K562 (cell line): ENCODE data around the gene C7orf57. TPM values are rescaled to one million over a fixed set of nuclear protein-coding genes. Genes with fewer than 3 reads are reported as not detected.

Source experiments
- ATAC-seq: fragments of 200-7000 bp; cut with Tn5 transposase; 3 replicates; pipeline ENCODE4 v1.9.1; 2020; ENCODE audit warnings: moderate library complexity
- BruUV-seq: library from RNA; stranded (reverse); fragments of 400-500 nt; replicated peaks from 2 replicates; lab custom pipeline; 2021; lab: Mats Ljungman, UMichigan
- CTCF ChIA-PET: fragments of 300-600 bp; formaldehyde crosslinking; extraction: SDS; loops from one replicate; lab custom pipeline; 2021; ENCODE audit warnings: low intra/inter-chr PET ratio; lab: Yijun Ruan, JAX
- POLR2A ChIA-PET: fragments of 300-600, 350-650 bp; sonication (Branson Sonifier 250); formaldehyde crosslinking; extraction: SDS; loops from one replicate; lab custom pipeline; 2021; ENCODE audit warnings: antibody characterized with exemption, inconsistent platforms; lab: Yijun Ruan, JAX
- DNase-seq, 4 experiments: peaks; one replicate each; pipeline versions ENCODE4 v3.0.0 to v3.0.0-alpha.2; 2011 to 2018; ENCODE audit warnings: low spot score in 3 of 4, mixed read lengths in 3 of 4; ENCODE audit errors: extremely low read depth in 1 of 4
- FAIRE-seq: peaks from 2 replicates; lab custom pipeline; 2011; peaks lifted over from hg19 to GRCh38; lab: Jason Lieb, UNC
- H2AFZ ChIP-seq: 2 replicates; pipeline ENCODE4 v1.6.0; 2011; ENCODE audit warnings: low read depth, low read length, control low read depth, inconsistent platforms
- H3K27ac ChIP-seq: fragments of 200-600 bp; 3 replicates; pipeline ENCODE4 v1.8.0; 2011; ENCODE audit warnings: low read depth, mild to moderate bottlenecking, control low read depth, inconsistent platforms, low read length, moderate library complexity, mixed read lengths; ENCODE audit errors: extremely low read depth
- H3K27me3 ChIP-seq, 2 experiments: fragments of 300-600 bp in 1 of 2; 2 replicates in 1 of 2; 3 replicates in 1 of 2; pipeline versions ENCODE4 v1.6.0 to v1.8.0; 2011; ENCODE audit warnings: inconsistent platforms in 2 of 2, low read length in 2 of 2, mild to moderate bottlenecking in 1 of 2, mixed read lengths in 1 of 2, moderate library complexity in 1 of 2; ENCODE audit not compliant: control insufficient read depth in 2 of 2, insufficient read depth in 2 of 2
- H3K36me3 ChIP-seq: fragments of 300-600 bp; 3 replicates; pipeline ENCODE4 v1.8.0; 2011; ENCODE audit warnings: mild to moderate bottlenecking, low read length, inconsistent platforms; ENCODE audit not compliant: control insufficient read depth, insufficient read depth
- H3K4me1 ChIP-seq, 2 experiments: fragments of 200-600 bp in 1 of 2; replicated peaks in 1 of 2; 2 replicates in 1 of 2; 3 replicates in 1 of 2; pipeline versions ENCODE4 v1.5.1 to v1.8.0; 2011; ENCODE audit warnings: inconsistent platforms in 2 of 2, low read length in 2 of 2, mild to moderate bottlenecking in 1 of 2, mixed read lengths in 1 of 2, moderate library complexity in 1 of 2; ENCODE audit not compliant: control insufficient read depth in 2 of 2, insufficient read depth in 2 of 2
- H3K4me2 ChIP-seq: 2 replicates; pipeline ENCODE4 v1.6.1; 2011; ENCODE audit warnings: low read length, control low read depth, inconsistent platforms, mixed read lengths; ENCODE audit not compliant: insufficient read depth
- H3K4me3 ChIP-seq: fragments of 200-600 bp; sonication (generic), shearing (Covaris generic); 2 replicates; pipeline ENCODE4 v1.5.1; 2016; ENCODE audit warnings: control low read depth, inconsistent platforms
- H3K79me2 ChIP-seq: fragments of 200-600 bp; 3 replicates; pipeline ENCODE4 v1.8.0; 2011; ENCODE audit warnings: low read length, inconsistent platforms; ENCODE audit not compliant: control insufficient read depth, insufficient read depth
- H3K9ac ChIP-seq, 2 experiments: 2 replicates each; pipeline versions ENCODE4 v1.6.0 to v1.6.1; 2011; ENCODE audit warnings: low read depth in 2 of 2, low read length in 2 of 2, control low read depth in 1 of 2, inconsistent platforms in 1 of 2, mild to moderate bottlenecking in 1 of 2, mixed read lengths in 1 of 2; ENCODE audit not compliant: insufficient read depth in 1 of 2
- H3K9me1 ChIP-seq: one replicate; pipeline ENCODE4 v1.6.0; 2011; ENCODE audit warnings: inconsistent platforms, mild to moderate bottlenecking, low read length, moderate library complexity; ENCODE audit not compliant: control insufficient read depth, insufficient read depth
- H3K9me3 ChIP-seq: replicated peaks from 2 replicates; pipeline ENCODE4 v1.5.1; 2011; ENCODE audit warnings: low read depth, low read length, inconsistent platforms; ENCODE audit not compliant: control insufficient read depth, insufficient read depth
- H4K20me1 ChIP-seq: replicated peaks from 2 replicates; pipeline ENCODE4 v1.6.1; 2011; ENCODE audit warnings: low read length, inconsistent platforms, mixed read lengths; ENCODE audit not compliant: control insufficient read depth, insufficient read depth
- ASH1L ChIP-seq: fragments of 450-650 bp; IDR thresholded peaks from 2 replicates; pipeline ENCODE4 v1.6.1; 2018; ENCODE audit warnings: borderline replicate concordance, mild to moderate bottlenecking, low read depth; ENCODE audit not compliant: partially characterized antibody
- CBFA2T3 ChIP-seq: fragments of 450-650 bp; IDR thresholded peaks from 2 replicates; pipeline ENCODE4 v1.6.1; 2017
- CCAR2 ChIP-seq: fragments of 200-400 bp; formaldehyde crosslinking; IDR thresholded peaks from 2 replicates; pipeline ENCODE4 v1.6.1; 2017; ENCODE audit warnings: mild to moderate bottlenecking, low read depth, low read length
- ERF ChIP-seq: fragments of 450-650 bp; formaldehyde crosslinking; IDR thresholded peaks from 2 replicates; pipeline ENCODE4 v1.4.0; 2020; ENCODE audit warnings: mild to moderate bottlenecking, mixed read lengths
- HDAC6 ChIP-seq: IDR thresholded peaks from 2 replicates; pipeline ENCODE4 v1.6.1; 2012; ENCODE audit warnings: low read depth, mild to moderate bottlenecking, control low read depth, inconsistent platforms, low read length, moderate library complexity
- POLR2B ChIP-seq: fragments of 450-650 bp; IDR thresholded peaks from 2 replicates; pipeline ENCODE4 v1.6.1; 2018; ENCODE audit warnings: low read depth; ENCODE audit not compliant: partially characterized antibody
- RNF2 ChIP-seq: sonication (generic); IDR thresholded peaks from 2 replicates; pipeline ENCODE4 v1.6.1; 2016
- SOX6 ChIP-seq: fragments of 450-650 bp; IDR thresholded peaks from 2 replicates; pipeline ENCODE4 v1.6.1; 2014; ENCODE audit warnings: mild to moderate bottlenecking
- TCFL5 ChIP-seq: fragments of 250-450 bp; sonication (Bioruptor Pico); conservative IDR thresholded peaks from 2 replicates; pipeline ENCODE4 v1.6.1; 2021; ENCODE audit warnings: mild to moderate bottlenecking, moderate library complexity, matching md5 sums
- TEAD4 ChIP-seq, 2 experiments: sonication (generic) in 1 of 2; formaldehyde crosslinking in 1 of 2; IDR thresholded peaks; 2 replicates each; pipeline versions ENCODE4 v1.6.1 to v1.8.0; 2012 to 2022; ENCODE audit warnings: borderline replicate concordance in 1 of 2, inconsistent platforms in 1 of 2, low read length in 1 of 2, mild to moderate bottlenecking in 1 of 2, missing genetic modification reagents in 1 of 2
- ZNF217 ChIP-seq: sonication (generic); formaldehyde crosslinking; IDR thresholded peaks from 2 replicates; pipeline ENCODE4 v1.8.0; 2022; ENCODE audit warnings: mild to moderate bottlenecking, missing genetic modification reagents
- ZNF24 ChIP-seq: fragments of 450-650 bp; IDR thresholded peaks from 2 replicates; pipeline ENCODE4 v1.6.1; 2016
- ZNF79 ChIP-seq: fragments of 250-450 bp; sonication (Bioruptor Pico); IDR thresholded peaks from 2 replicates; pipeline ENCODE4 v1.4.0; 2020; ENCODE audit warnings: low read depth, mild to moderate bottlenecking, moderate library complexity
- WGBS: fragments of 100-300 bp; shearing (Covaris generic); methylation state at CpG from one replicate; pipeline ENCODE4 v1.1.6; 2016; ENCODE audit warnings: low coverage, mixed read lengths; ENCODE audit not compliant: insufficient coverage; ENCODE audit errors: missing lambda C conversion rate; 5-methylcytosine and 5-hydroxymethylcytosine counted together
- in situ Hi-C: fragments of 300-500 bp; cut with MboI; formaldehyde crosslinking; loops from 4 replicates; pipeline ENCODE4 v1.15.0; 2018; ENCODE audit warnings: inconsistent platforms, mixed read lengths
- intact Hi-C: fragments of 100-400 bp; cut with micrococcal nuclease; formaldehyde crosslinking; loops from 2 replicates; pipeline ENCODE4 v1.14.2; 2022
- polyA plus RNA-seq, 8 experiments: library from polyadenylated mRNA; depleted of rRNA in 4 of 8; stranded (reverse) in 5 of 8; unstranded in 3 of 8; fragments of >200 nt; fragmentation: Nextera tagmentation in 2 of 8; fragmentation: Illumina TruSeq in 1 of 8; extraction: Ambion mirVana in 2 of 8; extraction: Trizol in 1 of 8; gene quantifications; 2 replicates each; pipeline versions ENCODE4 v1.2.1 to v1.2.3, GENCODE V29; 2011 to 2014; ENCODE audit warnings: inconsistent platforms in 1 of 8, missing spikeins in 1 of 8
- total RNA-seq, 7 experiments: library from RNA; depleted of rRNA in 6 of 7; stranded (reverse); fragments of >200 nt in 6 of 7; fragmentation: Illumina TruSeq in 2 of 7; extraction: Trizol in 2 of 7; gene quantifications; 2 replicates each; pipeline versions ENCODE4 v1.2.1 to v1.2.3, GENCODE V29; 2011 to 2021; ENCODE audit warnings: low replicate concordance in 1 of 7
- TF ChIP-seq, protein P1 (sequence below): fragments of 450-650 bp; formaldehyde crosslinking; IDR thresholded peaks from 2 replicates; pipeline ENCODE4 v1.4.0; 2022; ENCODE audit warnings: missing genetic modification characterization
- TF ChIP-seq, protein P2 (sequence below), 2 experiments: fragments of 450-650 bp in 1 of 2; sonication (generic) in 1 of 2; formaldehyde crosslinking in 1 of 2; IDR thresholded peaks; 2 replicates each; pipeline versions ENCODE4 v1.7.1 to v1.9.0; 2016 to 2022; ENCODE audit warnings: inconsistent platforms in 1 of 2, mild to moderate bottlenecking in 1 of 2, missing genetic modification reagents in 1 of 2

C7orf57 gene
- total and polyA plus RNA-seq, 9 of the 15 experiments (the other 6 are each of a cell fraction or from before 2014, with no cell fraction given): not detected

DNA sequence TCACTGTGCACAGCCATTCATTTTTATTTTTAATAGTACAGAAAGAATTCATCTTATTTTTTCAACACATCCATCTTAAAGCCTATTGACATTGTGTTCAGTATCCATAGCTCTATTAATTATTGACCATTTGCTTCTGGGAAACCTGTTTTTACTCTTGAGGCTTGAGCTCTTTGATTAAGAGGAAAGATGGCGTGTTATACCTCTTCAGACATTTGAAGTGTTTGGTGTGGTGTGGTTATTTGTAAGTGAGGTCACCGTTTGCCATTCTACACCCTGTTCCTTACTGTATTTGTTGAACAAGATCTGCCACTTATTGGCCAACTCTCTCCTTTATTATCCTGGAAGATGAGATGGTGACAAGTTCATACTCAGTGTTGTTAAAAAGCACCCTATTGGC is 18.4 kb downstream of the C7orf57 start:
- Histone ChIP-seq H3K79me2 (no peaks in the 10 kb centered on the region), H2AFZ (no peak overlapping the region), H3K4me1 (no peaks in the 10 kb centered on the region), H4K20me1 (no peaks in the 10 kb centered on the region), H3K9me3 (no peaks in the 10 kb centered on the region), H3K36me3 (no peaks in the 10 kb centered on the region), H3K4me3 (no peak overlapping the region), H3K27ac (no peak overlapping the region), H3K9me1 (no peaks in the 10 kb centered on the region), H3K4me2 (no peak overlapping the region), H3K9ac (no peak overlapping the region), H3K27me3 (peaks cover 6 to 8% of the 10 kb centered on the region in 2 experiments; a peak in 3 of 5 replicates)
- no peak for FAIRE-seq
- 0% methylated on average over 2 of the region's 2 CpGs for WGBS
- intact Hi-C loops: no loop called here
- in situ Hi-C loops: no loop called here
- ChIA-PET POLR2A (no interaction called here), CTCF (no interaction called here)
- DNase-seq: no peak
- no peak for ATAC-seq
- no TSS peak for BruUV-seq
- TF ChIP-seq POLR2B (no peak), ASH1L (no peak), ZNF217 (no peak), CBFA2T3 (no peak), CCAR2 (no peak), SOX6 (no peak), TEAD4 (IDR thresholded peaks at IDR 0.05; ENCODE audit: low read length) (no peak), TEAD4 (CRISPR knock-in tag; IDR thresholded peaks at IDR 0.05; ENCODE audit: borderline replicate concordance) (no peak), ZNF24 (no peak), TCFL5 (CRISPR knock-in tag) (no peak), ERF (CRISPR knock-in tag) (no peak), HDAC6 (no peak), ZNF79 (CRISPR knock-in tag) (no peak), RNF2 (no peak)
- TF ChIP-seq, protein P1, sequence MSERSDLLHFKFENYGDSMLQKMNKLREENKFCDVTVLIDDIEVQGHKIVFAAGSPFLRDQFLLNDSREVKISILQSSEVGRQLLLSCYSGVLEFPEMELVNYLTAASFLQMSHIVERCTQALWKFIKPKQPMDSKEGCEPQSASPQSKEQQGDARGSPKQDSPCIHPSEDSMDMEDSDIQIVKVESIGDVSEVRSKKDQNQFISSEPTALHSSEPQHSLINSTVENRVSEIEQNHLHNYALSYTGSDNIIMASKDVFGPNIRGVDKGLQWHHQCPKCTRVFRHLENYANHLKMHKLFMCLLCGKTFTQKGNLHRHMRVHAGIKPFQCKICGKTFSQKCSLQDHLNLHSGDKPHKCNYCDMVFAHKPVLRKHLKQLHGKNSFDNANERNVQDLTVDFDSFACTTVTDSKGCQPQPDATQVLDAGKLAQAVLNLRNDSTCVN (CRISPR knock-in tag): no peak
- TF ChIP-seq, protein P2, sequence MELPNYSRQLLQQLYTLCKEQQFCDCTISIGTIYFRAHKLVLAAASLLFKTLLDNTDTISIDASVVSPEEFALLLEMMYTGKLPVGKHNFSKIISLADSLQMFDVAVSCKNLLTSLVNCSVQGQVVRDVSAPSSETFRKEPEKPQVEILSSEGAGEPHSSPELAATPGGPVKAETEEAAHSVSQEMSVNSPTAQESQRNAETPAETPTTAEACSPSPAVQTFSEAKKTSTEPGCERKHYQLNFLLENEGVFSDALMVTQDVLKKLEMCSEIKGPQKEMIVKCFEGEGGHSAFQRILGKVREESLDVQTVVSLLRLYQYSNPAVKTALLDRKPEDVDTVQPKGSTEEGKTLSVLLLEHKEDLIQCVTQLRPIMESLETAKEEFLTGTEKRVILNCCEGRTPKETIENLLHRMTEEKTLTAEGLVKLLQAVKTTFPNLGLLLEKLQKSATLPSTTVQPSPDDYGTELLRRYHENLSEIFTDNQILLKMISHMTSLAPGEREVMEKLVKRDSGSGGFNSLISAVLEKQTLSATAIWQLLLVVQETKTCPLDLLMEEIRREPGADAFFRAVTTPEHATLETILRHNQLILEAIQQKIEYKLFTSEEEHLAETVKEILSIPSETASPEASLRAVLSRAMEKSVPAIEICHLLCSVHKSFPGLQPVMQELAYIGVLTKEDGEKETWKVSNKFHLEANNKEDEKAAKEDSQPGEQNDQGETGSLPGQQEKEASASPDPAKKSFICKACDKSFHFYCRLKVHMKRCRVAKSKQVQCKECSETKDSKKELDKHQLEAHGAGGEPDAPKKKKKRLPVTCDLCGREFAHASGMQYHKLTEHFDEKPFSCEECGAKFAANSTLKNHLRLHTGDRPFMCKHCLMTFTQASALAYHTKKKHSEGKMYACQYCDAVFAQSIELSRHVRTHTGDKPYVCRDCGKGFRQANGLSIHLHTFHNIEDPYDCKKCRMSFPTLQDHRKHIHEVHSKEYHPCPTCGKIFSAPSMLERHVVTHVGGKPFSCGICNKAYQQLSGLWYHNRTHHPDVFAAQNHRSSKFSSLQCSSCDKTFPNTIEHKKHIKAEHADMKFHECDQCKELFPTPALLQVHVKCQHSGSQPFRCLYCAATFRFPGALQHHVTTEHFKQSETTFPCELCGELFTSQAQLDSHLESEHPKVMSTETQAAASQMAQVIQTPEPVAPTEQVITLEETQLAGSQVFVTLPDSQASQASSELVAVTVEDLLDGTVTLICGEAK (IDR thresholded peaks at IDR 0.05): no peak
- TF ChIP-seq, protein P2 (CRISPR knock-in tag; IDR thresholded peaks at IDR 0.05): no peak
